Activated T-cell treated with anti-CD3 and anti-CD28 coated beads for 1 hour (primary cell): ENCODE data around the gene ARHGEF7.

Source experiments
- DNase-seq: peaks from one replicate; pipeline ENCODE4 v3.0.0-alpha.2; 2020; ENCODE audit warnings: low read depth

The ARHGEF7 gene

DNA sequence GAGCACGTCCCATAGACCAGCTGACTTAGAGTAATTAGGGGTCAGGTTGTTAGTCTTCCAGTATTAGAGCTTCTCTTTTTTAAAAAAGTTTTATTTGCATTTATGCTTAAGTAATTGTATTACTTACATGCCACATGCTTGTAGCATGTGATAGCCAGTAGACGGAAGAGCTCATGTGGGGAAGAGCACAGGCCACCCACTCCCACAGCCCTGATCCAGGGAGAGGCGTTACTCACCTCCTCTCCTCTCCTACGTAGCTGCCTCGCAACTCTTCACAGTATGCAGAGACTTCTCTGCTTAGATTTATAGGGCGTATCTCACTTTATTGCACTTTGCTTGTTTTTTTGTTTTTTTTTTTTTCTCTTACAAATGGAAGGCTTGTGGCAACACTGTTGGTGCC is 110.1 kb downstream of the ARHGEF7 start:
- DNase-seq, result no peak

DNA sequence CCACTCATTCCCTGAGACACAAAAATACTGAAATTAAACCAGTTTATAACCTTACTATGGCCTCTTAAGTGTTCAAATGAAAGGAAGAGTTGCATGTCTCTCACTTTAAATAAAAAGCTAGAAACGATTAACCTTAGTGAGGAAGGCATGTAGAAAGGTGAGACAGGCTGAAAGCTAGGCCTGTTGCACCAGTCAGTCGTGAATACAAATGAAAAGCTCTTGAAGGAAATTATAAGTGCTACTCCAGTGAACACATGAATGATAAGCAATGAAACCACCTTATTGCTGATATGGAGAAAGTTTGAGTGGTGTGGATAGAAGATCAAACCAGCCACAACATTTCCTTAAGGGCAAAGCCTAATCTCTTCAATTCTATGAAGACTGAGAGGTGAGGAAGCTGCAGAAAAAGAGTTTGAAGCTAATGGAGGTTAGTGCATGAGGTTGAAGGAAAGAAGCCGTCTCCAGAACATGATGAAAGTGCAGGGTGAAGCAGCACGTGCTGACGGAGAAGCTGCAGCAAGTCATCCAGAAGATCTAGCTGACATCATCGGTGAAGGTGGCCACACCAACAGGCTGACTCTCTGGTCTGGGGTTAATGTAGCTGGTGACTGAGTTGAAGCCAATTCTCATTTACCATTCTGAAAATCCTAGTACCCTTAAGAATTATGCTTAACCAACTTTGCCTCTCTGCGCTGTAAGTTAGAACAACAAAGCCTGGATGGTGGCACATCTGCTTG is 110.9 kb downstream of the ARHGEF7 start:
- no peak for DNase-seq

DNA sequence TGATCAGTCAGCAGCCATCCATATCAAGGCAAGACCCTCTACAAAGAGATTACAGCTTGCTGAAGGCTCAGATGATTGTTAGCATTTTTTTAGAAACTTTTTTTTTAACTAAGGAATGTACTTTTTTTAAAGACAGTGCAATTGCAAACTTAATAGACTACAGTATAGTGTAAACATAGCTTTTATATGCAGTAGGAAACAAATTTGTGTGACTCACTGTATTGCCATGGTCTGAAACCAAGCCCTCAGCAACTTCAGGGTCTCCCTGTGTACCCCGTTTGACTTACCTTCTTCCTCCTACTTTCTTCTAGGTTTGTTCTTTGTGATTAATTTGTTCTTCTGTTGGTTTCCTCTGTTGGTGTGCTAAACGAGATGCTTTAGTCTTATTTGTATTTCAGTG is 112.3 kb downstream of the ARHGEF7 start:
- no peak for DNase-seq

DNA sequence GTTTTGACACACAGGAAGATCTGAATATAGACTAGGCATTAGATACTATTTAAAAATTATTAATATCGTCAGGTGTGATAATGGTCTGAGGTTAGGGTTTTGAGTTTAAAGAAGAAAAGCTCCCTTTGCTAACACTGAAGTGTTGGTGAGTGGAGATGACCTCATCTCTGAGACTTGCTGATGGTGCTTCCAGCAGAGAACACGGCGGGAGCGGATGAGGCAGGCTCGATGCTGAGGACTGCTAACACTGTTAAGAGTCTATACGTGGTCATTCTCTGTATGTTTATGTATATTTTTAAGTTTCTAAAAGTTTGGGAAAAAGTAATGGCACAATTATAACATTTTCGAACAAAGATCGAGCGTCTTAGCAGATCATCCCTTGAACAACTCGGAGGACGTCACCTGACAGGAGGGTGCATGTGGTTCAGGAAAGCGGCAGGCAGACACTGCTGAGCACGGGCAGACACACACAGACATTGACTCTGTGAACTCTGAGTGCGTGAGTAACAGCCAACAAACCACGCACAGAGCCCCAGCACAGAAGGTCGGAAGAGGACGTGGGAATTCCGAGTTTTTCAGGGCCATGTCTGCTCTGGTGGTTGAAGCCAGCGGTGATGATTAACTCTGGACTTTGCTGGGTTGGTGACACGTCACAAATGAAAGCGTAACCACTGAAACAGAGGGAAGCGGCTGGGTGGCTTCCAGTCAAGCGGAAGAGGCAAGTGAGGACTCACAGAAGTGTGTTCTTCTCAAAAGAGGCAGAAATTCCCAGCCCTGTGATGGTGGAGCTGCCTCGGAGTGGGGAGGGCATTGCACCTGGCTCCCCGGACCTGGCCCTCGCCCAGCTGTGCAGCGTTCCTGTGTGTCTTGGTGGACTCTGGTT is 113.4 kb downstream of the ARHGEF7 start:
- DNase-seq, result no peak

DNA sequence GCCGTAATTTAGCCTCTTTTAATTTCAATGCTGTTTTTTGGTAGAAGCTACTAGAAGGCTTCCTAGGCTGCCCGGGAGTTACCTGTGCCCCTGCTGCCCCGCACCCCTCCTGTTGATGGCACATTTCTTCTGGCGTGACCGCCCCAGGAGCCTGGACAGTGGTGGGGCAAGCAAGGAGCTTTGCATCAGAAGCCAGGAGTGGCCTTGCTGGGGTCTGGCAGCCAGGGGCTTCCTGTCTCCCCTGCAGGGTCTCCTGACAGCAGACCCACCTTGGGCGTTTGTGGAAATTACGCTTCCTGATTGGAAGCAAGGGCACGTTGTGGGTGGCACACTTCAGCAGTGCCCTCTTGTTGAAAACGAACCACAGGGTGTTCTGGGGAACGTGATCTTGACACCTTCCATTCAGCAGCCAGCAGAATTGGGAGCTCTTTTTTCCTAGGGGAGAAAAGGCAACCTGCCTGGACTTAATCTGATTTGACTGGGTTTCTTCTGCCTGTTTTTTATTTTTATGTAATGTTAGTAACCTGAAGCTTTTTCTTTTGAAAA is 115.3 kb downstream of the ARHGEF7 start:
- no peak for DNase-seq

DNA sequence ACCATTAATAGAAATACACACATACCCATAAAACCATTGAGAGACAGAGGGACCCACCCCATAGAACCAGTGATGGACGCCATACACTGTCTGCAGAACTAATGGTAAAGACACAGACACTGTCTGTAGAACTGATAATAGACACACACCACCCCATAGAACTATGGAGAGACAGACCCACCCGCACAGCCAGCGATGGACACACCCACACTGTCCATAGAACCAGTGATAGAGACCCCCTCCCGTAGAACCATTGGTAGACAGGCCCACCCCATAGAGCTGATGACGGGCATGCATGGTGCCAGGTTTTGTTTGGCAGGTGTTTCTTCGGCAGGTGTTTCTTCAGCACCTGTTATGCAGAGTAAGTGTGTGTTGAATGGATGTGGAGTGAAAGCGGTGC is 117.1 kb downstream of the ARHGEF7 start:
- DNase-seq, result no peak

DNA sequence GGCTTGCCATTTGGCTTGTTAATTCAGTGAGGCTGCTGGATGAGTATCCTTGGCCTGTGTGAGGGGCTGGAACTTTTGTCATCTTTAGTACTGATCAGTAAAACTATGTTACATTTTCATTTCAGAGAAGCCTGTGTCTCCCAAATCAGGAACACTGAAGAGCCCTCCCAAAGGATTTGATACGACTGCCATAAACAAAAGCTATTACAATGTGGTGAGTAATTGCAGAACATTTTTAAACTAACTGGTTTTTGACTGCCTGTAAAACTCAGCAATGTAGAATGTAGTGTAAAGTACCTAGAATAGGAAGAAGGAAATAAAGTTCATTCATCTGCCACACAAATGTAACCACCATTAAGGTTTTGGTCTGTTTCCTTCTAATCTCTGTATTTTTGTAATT is 118.0 kb downstream of the ARHGEF7 start:
- no peak for DNase-seq

DNA sequence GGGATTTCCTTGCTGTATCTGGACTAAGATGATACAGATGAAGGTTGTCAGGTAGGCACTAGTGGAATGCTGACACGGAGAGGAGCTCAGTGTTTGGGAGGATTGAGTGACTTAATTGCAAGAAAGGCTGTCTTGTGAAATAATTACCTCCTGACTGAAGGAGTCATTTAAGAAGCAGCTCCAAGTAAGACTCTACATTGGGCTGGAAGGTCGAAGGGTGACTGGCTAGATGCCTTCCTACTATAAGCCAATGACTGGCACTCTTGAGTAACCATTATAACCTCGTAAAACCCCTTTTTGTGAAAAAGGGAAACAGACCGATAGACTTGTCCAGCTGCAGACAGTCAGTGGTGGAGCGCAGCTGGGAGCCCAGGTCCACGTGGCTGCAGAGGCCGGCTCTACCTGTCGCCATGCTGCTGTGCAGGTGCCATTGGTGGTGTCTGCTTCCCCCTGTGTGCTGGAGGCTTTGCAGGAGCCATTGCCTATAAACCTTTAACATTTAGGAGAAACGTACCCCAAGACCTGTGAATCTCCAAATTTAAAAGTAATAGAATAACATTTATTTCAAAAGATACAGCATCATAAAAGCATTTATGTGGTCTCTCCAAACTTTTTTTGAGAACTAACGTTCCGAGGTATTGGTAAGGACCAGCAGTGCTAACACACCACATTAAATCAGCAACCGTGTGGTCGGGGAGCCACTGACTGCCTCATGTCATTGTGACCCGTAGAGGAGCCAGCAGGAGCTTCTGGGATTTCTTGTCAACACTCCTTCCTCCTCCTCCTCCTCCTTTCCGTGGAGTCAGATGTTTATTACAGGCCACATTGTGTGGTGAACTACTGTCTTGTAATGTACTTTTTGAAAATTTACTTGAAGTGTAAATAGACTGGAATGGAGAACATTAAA is 124.9 kb downstream of the ARHGEF7 start:
- no peak for DNase-seq

DNA sequence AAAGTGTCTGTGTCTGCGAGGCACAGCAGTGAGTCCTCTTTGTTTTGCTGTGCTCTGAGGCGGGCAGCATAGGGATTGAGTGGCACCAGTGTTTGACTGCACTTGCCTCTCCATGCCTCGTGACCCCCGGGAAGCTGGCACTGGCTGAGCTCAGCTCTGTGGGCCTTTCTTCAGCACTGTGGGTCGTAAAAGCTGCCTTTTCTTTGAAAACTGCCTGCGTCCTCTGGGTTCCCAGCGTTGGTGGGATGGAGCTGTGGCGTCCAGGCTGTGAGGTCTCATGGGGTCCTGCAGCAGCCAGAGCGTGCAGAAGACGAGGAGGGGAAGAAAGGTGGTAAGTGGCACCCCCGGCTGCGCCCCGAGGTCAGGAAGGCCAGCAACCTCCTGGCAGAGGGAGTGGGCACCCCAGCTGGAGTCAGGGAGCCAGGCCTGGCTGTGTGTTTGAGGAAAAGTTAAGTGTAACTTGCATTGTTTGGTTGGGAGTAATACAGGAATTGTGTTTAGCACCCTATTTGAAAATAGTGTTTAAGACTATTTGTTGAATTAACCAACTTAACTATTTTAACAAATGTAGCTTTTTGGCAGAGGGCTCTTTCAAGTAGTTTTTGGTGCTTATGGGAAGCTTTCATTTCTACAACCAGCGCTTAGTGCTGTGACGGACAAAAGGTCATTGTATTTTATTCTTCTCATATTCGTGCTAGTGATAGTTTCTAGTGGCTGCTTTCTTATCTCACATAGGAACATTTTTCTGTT is 126.1 kb downstream of the ARHGEF7 start:
- DNase-seq, result no peak

DNA sequence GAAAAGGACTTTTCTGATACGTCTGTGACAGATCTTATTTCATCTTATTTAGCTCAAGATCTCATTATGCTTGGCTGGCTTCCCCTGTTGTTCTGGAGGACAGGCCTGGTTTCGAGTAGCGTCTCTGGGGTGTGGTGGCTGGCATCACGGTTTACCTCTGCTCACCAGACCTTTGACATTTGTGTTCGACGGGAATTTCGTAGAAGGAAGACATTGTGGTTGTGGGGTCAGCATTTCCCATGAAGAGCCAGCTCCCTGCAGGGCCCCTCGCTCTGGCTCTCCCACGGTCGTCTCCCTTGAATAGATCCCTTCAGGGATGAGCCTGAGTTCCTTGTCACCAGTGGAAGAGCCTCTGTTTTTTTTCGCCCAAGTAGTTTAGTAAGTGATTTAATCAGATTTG is 126.8 kb downstream of the ARHGEF7 start:
- no peak for DNase-seq

DNA sequence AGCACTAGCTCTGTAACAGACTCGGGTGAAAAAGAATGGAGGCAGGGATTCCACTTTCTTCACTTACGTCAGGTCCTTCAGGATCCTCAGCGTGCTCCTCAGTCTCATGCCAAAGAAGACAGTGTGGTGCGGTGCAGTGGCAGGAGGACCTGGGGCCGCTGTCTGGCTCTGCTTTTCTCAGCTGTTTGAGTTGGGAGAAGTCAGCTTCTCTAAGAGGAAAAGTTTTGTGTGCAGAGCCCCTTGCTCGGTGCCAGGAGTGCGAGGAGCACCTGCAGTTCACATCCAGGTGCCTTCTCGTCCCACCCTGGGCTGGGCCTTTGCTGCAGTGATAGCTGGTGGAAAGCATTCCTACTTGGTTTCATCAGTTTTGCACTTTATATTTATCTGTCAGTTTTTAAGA is 127.5 kb downstream of the ARHGEF7 start:
- DNase-seq, result no peak

DNA sequence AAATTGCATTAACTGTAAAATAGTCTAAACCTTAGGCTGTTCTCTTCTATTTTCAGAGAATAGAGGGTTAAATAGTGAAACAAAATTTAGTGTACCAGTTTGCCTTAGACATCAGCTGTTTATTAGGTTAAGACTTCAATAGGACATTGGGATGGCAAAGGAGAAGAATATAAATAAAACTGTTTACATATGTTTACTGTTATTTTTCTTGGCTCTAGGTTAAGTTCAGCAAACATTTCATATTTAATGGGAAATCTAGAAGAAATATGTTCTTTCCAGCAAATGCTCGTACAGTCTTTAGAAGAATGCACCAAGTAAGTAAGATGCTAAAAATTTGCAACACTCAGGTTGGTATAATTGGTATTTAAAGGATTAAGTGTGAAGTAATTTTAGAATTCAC is 128.9 kb downstream of the ARHGEF7 start:
- no peak for DNase-seq

DNA sequence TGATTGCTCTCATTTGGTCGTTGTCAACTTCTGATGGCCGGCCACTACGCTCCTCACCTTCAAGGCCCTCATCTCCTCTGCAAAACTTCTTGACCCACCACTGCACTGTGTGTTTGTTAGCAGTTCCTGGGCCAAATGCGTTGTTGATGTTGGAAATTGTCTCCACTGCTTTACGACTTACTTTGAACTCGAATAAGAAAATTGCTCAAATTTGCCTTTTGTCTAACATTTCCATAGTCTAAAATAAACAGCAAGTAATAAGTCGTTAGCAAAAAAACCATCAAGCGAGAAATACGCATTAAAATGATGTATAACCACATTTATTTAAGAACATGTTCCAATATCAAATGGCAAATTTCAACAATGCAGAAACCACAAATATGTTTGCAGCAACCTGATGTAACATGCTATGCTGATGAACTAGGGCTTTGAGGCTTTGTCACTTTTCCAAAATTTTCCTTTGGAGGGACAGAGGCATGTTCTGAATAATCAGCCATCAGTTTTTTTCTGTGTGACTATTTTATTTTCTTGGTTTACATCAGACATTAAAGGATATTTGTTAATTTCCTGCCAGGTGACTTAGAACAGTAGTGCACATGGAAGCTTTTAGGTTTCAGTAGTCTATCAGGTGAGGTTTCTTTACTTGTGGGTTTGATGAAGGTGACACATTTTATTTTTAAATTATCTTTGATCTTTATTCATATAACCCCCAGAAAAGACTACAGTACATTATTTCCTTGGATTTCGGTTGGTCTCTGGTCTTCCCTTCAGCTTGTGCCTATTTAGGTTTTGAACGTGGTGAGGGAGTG is 130.7 kb downstream of the ARHGEF7 start:
- DNase-seq, result no peak

DNA sequence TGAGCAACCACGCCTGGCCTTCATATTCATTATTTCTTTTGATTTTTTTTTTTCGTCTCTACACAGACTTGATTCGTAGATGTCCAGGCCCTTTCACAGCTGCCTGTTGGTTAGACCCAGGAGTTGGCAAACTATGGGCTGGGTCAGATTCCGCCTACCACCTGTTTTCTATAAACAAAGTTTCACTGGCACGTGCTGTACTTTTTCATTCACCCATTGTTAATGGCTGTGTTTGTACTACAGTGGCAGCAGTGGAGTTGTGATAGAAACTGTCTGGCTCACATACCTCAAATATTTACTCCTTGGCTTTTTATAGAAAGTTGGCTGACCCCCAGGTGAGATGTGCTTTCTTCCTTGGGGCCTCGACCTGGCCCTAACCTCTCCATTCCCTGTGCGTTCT is 132.4 kb downstream of the ARHGEF7 start:
- DNase-seq, result no peak

DNA sequence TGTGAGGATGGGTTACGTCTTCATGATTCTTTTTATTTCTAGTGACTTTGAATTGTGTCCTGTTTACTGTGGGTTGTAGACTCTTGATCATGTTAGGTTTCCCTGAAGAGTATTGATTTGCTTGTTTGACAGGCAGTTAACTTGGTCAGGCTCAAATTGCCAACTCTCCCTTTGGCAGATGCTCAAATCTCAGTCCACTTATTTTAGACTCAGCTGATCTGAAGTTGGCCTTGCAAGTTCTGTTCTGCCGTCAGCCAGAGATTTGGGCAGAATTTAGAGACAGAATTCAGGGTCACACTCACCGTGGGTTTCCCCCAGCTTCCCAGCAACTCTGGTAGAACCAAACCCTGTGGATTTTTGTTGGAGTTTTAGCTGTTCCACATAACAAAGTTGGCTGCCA is 133.7 kb downstream of the ARHGEF7 start:
- DNase-seq, result no peak

DNA sequence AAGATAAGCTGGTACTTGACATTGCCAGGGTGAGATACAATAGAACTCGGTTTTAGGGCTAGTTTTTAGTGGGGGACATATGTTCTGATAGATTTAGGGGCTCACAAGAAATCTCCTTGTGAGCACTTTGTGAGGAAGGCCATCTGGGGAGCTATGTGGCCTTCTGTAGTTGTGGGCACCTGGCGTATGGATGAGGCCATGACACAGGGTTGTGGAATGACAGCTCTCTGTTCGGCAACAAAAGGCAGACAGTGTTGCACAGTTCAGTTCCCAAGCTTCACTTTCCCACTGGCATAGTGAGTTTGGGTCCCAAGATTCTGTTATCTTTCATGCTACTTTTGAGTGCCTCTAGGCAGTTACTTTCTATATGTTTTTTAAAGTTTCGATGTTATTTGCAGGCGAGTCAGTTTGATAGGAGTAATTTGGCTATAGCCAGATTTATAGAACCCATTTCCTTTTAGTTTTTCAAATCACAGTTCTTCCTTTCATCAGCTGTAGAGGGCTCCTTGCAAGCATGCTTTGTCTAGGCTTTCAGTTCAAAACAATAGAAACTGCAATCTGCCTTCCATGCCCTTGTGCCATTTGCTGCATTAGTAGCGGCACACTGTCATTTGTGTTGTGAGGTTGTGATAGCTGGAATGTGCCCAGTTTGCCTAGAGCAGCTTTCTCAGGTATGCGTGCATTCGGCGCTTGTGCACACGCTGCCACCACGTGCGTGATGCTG is 134.7 kb downstream of the ARHGEF7 start:
- no peak for DNase-seq

DNA sequence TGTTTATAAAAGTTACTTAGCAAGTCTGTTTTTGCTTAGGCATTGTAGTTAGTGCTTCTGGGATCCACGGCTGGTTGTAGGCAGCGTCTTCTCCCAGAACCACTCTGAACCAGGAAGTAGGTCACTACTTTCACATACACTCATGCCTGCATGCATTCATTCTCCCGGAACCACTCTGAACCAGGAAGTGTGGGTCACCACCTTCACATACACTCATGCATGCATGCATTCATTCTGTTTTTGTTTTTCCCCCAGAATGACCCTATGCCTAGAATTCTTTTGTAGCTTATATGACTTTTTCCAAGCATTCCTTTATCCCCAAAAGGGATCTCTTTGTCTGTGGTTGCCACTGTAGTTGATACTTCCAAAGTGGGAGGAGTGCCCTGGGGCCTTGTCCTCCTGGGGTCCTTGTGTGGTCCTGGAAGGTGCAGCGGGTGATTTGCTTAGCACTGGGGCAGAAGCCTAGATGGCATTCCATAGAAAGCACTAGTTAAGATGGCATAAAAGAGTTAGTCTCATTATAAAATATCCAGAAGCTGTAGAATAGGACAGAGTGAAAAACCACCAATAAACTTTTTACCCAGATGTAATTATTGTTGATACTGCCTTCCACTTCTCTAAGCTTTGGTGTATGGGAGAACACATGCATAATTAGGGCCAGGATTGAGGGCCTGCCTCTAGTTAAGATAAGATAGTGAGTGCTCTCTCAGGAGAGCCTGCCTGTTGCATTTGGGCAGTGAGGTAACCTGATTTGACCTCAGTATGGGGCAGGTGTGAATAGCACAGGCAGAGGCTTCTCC is 136.7 kb downstream of the ARHGEF7 start:
- DNase-seq, result no peak

DNA sequence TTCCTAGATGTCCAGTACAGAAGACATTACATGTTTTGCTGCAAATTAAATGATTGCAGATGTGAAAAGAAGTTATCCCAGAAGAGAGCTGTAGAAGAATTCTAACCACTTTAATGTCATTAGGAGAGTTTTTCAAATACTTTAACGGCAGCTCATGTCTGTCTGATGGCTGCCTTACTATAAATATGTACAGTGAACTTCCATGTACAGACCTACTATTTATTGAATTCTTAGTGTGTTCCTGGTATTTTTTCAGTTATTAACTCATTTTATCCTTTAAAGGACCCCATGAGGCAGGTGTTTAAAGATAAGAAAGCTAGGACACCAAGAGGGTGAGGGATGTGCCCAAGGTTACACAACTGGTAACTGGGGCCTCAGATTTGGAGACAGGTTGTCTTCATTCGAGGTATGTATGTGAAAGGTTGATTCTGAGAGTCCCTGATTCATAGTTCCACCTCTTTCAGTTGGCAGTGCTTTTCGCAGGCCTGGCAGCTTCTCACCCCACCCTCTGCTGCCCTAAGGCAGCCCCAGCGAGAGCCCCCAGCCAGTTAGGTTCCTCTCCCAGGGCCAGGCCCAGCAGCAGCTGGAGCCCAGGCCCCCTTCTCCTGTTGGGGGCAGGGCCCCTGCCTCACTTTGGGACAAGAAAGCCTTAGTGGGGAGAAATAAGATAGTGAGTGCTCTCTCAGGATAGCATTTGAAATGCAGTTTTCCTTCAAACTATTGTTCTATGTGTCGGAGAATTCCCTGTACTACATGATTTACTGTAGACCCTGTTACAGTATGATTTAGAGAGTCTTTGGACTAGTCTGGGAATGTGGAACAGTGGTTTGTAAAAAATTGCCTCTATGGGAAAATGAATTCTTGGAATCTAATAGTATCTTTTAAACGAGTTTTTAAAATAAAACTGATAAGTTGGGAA is 137.6 kb downstream of the ARHGEF7 start:
- no peak for DNase-seq
